HT1080 (cell line): ENCODE data around the gene COL6A2. TPM values are rescaled to one million over a fixed set of nuclear protein-coding genes. Genes with fewer than 3 reads are reported as not detected.

Experiments used
- DNase-seq: peaks from one replicate; pipeline ENCODE4 v3.0.0-alpha.2; 2015; ENCODE audit warnings: low read depth
- total RNA-seq: library from RNA; depleted of rRNA; stranded (reverse); fragments of >200 nt; shearing (Covaris generic); gene quantifications from 2 replicates; pipeline ENCODE4 v1.2.3, GENCODE V29; 2014

Gene COL6A2
- total RNA-seq, 1 experiment from 2014 or later, result 58.8 TPM

- DNase-seq, result no peak
Measured at GRCh38 chr21:46124926-46125845, 27.3 kb downstream of the COL6A2 start.

GRCh38 chr21:46125846-46126301, 28.0 kb downstream of the COL6A2 start:
- no peak for DNase-seq

- DNase-seq, result no peak
Measured at GRCh38 chr21:46126309-46127238, 28.7 kb downstream of the COL6A2 start.

- no peak for DNase-seq
Measured at GRCh38 chr21:46127239-46128105, 29.6 kb downstream of the COL6A2 start.

- DNase-seq, result no peak
Measured at GRCh38 chr21:46128106-46128932, 30.4 kb downstream of the COL6A2 start.

GRCh38 chr21:46128933-46129571, 31.1 kb downstream of the COL6A2 start:
- DNase-seq, result no peak

- DNase-seq, result no peak
Measured at GRCh38 chr21:46129846-46130651, 32.1 kb downstream of the COL6A2 start.

GRCh38 chr21:46130831-46131587, 33.1 kb downstream of the COL6A2 start:
- DNase-seq, result no peak

GRCh38 chr21:46131588-46131837, 33.6 kb downstream of the COL6A2 start:
- DNase-seq, result no peak

GRCh38 chr21:46131838-46132651, 34.1 kb downstream of the COL6A2 start:
- DNase-seq, result no peak

- DNase-seq, result no peak
Measured at GRCh38 chr21:46135782-46136395, 38.0 kb downstream of the COL6A2 start.

GRCh38 chr21:46136739-46137349, 38.9 kb downstream of the COL6A2 start:
- DNase-seq, result no peak

GRCh38 chr21:46137908-46138307, 40.0 kb downstream of the COL6A2 start:
- no peak for DNase-seq

- no peak for DNase-seq
Measured at GRCh38 chr21:46138383-46138970, 40.6 kb downstream of the COL6A2 start.

- DNase-seq, result no peak
Measured at GRCh38 chr21:46139686-46140085, 41.8 kb downstream of the COL6A2 start.
